Left ventricle myocardium inferior (tissue), 1 donor: Measurements from ENCODE around the gene NFKBIB. TPM values are rescaled to one million over a fixed set of nuclear protein-coding genes. Genes with fewer than 3 reads are reported as not detected.
A peak's percentile ranks its signal among the peaks of the same experiment; 100 is the strongest.
"Not testable (repeated sequence)": the region's sequence is repeated elsewhere in the genome, so short reads cannot be mapped to it uniquely, and the experiment has no call there.

Experiments used
- DNase-seq: peaks from one replicate; pipeline ENCODE4 v3.0.0-alpha.2; 2020
- H3K27ac ChIP-seq: fragments of 200-600 bp; replicated peaks from 2 replicates; pipeline ENCODE4 v1.8.0; 2021
- H3K27me3 ChIP-seq: fragments of 200-600 bp; 2 replicates; pipeline ENCODE4 v1.8.0; 2021; ENCODE audit warnings: low read depth
- H3K36me3 ChIP-seq: fragments of 200-600 bp; 2 replicates; pipeline ENCODE4 v1.8.0; 2021
- H3K4me1 ChIP-seq: fragments of 200-600 bp; 2 replicates; pipeline ENCODE4 v1.8.0; 2021
- H3K4me3 ChIP-seq: fragments of 200-600 bp; 2 replicates; pipeline ENCODE4 v1.8.0; 2021; ENCODE audit warnings: mild to moderate bottlenecking, moderate library complexity
- H3K9me3 ChIP-seq: fragments of 200-600 bp; replicated peaks from 2 replicates; pipeline ENCODE4 v1.8.0; 2021
- intact Hi-C: fragments of 100-400 bp; cut with micrococcal nuclease; formaldehyde crosslinking; loops from one replicate; pipeline ENCODE4 v1.11.0; 2022
- total RNA-seq: library from RNA; stranded (reverse); fragmentation: NEBNext Ultra II Directional; extraction: Animal tissue kit (Norgen Biotek cat#: 25700); gene quantifications from one replicate; pipeline ENCODE4 v1.2.1, GENCODE V29; 2021
- TF ChIP-seq, protein P1 (sequence below): fragments of 200-600 bp; IDR thresholded peaks from 2 replicates; pipeline ENCODE4 v1.8.0; 2021; ENCODE audit warnings: antibody characterized with exemption, mild to moderate bottlenecking, borderline replicate concordance
- donor health status: DM: no; HTN: yes; CAD: no; lungs with severe emphysema.

The NFKBIB gene
- total RNA-seq, 1 donor from 2014 or later: 18.4 TPM

DNA sequence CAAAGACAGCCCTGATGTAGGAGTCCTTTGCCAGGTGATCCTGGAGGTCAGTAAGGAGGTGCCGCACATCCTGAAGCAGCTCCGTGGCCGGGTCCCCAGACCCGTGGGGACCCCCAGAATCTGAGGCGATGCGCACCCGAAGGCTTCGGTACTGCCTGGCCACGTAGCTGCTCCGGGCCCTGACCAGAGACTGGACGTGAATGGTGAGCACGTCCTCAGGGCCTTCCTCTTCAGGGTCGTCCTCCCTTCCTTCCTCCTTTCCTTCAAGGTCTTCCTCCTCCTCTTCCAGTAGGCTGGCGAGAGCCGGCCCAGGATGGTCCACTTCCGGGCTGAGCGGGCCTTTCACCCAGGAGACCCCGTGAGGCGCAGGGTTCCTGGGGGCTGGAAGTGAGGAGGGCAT, 29.2 kb upstream of the NFKBIB start:
- Histone ChIP-seq H3K4me1 (peaks cover 20% of the 10 kb centered on the region), H3K4me3 (peak overlapping the region; percentile 69), H3K36me3 (no peaks in the 10 kb centered on the region), H3K9me3 (no peaks in the 10 kb centered on the region), H3K27me3 (no peaks in the 10 kb centered on the region), H3K27ac (peak overlapping the region; percentile 70)
- TF ChIP-seq, protein P1, sequence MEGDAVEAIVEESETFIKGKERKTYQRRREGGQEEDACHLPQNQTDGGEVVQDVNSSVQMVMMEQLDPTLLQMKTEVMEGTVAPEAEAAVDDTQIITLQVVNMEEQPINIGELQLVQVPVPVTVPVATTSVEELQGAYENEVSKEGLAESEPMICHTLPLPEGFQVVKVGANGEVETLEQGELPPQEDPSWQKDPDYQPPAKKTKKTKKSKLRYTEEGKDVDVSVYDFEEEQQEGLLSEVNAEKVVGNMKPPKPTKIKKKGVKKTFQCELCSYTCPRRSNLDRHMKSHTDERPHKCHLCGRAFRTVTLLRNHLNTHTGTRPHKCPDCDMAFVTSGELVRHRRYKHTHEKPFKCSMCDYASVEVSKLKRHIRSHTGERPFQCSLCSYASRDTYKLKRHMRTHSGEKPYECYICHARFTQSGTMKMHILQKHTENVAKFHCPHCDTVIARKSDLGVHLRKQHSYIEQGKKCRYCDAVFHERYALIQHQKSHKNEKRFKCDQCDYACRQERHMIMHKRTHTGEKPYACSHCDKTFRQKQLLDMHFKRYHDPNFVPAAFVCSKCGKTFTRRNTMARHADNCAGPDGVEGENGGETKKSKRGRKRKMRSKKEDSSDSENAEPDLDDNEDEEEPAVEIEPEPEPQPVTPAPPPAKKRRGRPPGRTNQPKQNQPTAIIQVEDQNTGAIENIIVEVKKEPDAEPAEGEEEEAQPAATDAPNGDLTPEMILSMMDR: no peak
- intact Hi-C loops: no loop called here
- no peak for DNase-seq

DNA sequence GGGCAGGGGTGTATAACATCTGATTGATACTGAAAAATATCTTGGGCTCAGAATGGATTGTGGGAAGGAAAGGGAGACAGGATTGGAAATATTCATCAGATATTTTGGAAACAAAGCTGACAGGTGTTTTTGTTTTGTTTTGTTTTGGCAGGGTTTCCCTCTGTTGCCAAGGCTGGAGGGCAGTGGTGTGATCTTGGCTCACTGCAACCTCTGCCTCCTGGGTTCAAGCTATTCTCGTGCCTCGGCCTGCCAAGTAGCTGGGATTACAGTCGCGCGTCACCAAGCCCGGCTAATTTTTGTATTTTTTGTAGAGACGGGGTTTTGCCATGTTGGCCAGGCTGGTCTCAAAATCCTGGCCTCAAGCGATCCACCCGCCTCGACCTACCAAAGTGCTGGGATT, 26.4 kb upstream of the NFKBIB start:
- H3K4me3 ChIP-seq, H3K27me3 ChIP-seq, DNase-seq, H3K27ac ChIP-seq, H3K9me3 ChIP-seq, H3K36me3 ChIP-seq, intact Hi-C loops: not testable (repeated sequence)
- peaks cover 31% of the 10 kb centered on the region for H3K4me1 ChIP-seq

DNA sequence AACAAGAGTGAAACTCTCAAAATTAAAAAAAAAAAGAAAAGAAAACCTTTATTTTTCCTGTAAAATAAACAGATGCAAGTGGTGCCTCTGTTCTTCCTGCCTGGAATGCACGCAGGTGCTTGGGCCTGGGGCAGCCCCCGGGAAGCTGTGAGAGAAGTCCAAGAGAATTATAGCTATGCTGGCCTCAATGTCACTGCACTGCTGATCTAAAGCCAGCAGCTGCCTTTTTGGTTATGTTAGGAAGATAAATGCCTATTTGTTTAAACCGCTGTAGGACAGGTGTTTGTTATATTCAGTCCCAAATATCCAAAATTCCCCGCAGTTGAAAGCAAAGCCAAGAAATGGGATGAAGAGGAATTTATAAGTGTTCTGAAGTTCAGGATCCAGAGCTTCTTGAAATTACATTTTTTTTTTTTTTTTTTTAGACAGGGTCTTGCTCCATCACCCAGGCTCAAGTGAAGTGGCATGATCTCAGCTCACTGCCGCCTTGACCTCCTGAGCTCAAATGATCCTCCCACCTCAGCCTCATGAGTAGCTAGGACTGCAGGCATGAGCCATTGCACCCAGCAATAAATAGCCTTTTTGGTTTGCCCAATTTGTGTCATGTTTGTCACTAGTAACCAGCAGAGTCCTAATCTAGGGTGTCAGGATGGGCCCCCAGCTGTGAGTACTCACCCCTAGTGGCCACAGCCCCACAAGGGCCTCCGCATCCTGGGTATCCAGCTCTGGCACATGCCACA, 23.9 kb upstream of the NFKBIB start:
- no peak for DNase-seq
- TF ChIP-seq, protein P1: no peak
- no peak overlapping the region for H3K27ac ChIP-seq
- intact Hi-C loops: no loop called here
- H3K4me1 ChIP-seq: peaks cover 17% of the 10 kb centered on the region
- H3K4me3 ChIP-seq: no peak overlapping the region
- H3K9me3 ChIP-seq: no peaks in the 10 kb centered on the region
- peaks cover 19% of the 10 kb centered on the region for H3K36me3 ChIP-seq
- no peaks in the 10 kb centered on the region for H3K27me3 ChIP-seq

DNA sequence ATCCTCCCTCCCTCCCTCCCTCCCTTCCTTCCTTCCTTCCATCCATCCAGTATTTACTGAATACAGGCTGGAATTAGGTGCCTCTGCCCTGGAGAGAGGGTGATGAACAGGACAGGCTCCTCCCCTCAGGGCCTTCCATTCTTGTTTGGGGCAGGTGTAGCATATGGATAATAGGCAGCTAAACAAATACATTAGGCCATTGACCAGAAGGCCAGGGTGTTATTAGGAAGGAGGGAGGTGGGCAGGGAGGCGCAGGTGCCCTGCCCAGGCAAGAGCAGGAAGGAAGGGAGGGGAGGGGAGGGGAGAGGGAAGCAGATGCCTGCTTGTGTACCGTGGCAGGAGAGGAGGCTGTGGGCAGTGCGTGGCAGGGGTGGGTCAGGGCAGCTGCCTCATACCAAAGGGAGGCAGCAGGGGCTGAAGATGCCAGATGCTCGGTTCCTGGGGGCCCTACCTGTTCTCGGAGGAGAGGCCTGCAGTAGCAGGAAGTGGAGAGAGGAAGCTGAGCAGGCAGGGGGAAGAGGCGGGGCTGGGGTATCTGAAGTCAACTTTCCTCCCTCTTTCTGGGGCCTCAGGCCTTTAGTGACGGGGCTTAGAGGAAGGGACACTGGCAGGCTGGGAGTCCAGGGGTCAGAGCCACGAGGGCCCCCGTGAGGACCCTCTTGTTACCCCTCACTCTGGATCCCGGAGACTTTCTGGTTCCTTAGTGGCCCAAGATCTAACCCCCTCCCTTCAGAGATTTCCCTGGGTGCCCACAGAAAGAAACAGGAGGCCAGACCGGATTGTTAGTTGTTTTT, 21.8 kb upstream of the NFKBIB start, which contains the start of gene RINL:
RINL (minus strand) TSS at position 495 of the 794 bp plus-strand sequence. CDS start 1,533 bp downstream, outside the sequence.
- H3K4me3 ChIP-seq: no peak within 1 kb of the TSS
- no peaks in the 10 kb centered on the region for H3K27me3 ChIP-seq
- DNase-seq: no peak
- TF ChIP-seq, protein P1: no peak
- no peaks in the 10 kb centered on the region for H3K9me3 ChIP-seq
- peaks cover 41% of the 10 kb centered on the region for H3K36me3 ChIP-seq
- peaks cover 17% of the 10 kb centered on the region for H3K4me1 ChIP-seq
- H3K27ac ChIP-seq: peak within 1 kb of the TSS; percentile 58
- intact Hi-C loops: no loop called here

DNA sequence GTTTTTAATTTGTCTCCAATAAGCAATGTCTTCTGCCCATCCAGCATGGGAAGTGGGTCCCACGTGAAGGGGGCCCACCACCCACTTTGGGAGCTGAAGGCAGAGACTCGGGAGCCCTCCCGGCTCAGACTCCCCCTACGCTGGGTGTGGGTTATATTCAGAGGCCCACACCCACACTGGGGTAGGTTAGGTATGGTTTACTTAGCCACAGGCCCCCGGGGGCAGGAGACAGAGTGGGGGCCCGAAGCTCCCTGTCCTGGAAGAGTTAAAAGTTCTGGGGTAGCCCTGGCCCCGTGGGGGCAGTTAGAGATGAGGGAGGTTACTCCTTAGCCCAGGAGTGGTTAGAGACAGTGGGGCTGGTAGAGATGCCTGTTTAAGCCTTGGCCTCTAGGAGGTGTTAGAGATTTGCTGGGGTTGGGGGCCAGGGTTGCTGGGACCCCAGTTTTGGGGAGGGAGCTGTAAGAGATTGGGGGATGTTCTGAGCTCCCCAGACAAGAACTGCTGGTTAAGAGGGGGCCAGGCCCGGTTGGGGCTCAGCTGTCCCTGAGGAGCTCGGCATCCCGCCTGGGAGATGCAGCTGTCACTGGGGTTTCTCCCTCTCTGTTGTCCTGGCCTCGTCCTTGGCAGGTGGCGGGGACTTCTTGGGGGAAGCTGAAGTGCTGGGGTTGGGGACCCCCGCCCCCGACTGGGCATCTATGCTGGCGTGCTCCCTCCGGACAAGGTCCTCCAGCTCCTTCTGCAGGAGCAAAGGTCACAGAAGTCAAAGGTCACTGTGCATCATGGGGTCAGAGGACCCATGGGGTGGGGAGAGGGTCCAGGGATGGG, 21.0 kb upstream of the NFKBIB start:
- TF ChIP-seq, protein P1: no peak
- DNase-seq: no peak
- intact Hi-C loops: no loop called here
- H3K36me3 ChIP-seq: peaks cover 49% of the 10 kb centered on the region
- H3K27me3 ChIP-seq: no peaks in the 10 kb centered on the region
- H3K9me3 ChIP-seq: no peaks in the 10 kb centered on the region
- no peak overlapping the region for H3K4me3 ChIP-seq
- peaks cover 17% of the 10 kb centered on the region for H3K4me1 ChIP-seq
- peak overlapping the region; percentile 58 for H3K27ac ChIP-seq
